ENCODE results near the gene TMEM225.
"Not testable (repeated sequence)": the region's sequence is repeated elsewhere in the genome, so short reads cannot be mapped to it uniquely, and the experiment has no call there.

TMEM225 gene

GRCh38 chr11:123899792-123900191 is 14.3 kb upstream of the TMEM225 start:
- POLR2A ChIA-PET: no interaction called here

GRCh38 chr11:123892031-123892430 is 6.6 kb upstream of the TMEM225 start:
- ChIA-PET CTCF (interaction anchor here (1.6 kb wide), 1 partner anchor 15 kb away, joined by 3 read pairs; no protein-coding TSS in a partner anchor), POLR2A (no interaction called here)
- TF ChIP-seq, protein P1, sequence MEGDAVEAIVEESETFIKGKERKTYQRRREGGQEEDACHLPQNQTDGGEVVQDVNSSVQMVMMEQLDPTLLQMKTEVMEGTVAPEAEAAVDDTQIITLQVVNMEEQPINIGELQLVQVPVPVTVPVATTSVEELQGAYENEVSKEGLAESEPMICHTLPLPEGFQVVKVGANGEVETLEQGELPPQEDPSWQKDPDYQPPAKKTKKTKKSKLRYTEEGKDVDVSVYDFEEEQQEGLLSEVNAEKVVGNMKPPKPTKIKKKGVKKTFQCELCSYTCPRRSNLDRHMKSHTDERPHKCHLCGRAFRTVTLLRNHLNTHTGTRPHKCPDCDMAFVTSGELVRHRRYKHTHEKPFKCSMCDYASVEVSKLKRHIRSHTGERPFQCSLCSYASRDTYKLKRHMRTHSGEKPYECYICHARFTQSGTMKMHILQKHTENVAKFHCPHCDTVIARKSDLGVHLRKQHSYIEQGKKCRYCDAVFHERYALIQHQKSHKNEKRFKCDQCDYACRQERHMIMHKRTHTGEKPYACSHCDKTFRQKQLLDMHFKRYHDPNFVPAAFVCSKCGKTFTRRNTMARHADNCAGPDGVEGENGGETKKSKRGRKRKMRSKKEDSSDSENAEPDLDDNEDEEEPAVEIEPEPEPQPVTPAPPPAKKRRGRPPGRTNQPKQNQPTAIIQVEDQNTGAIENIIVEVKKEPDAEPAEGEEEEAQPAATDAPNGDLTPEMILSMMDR (IDR thresholded peaks at IDR 0.05; ENCODE audit: control extremely low read depth, extremely low read depth, low read depth, missing control alignments): no peak
- DNase-seq (ENCODE audit: extremely low spot score): no peak

More at GRCh38 chr11:123899792-123900191, 14.3 kb upstream of the TMEM225 start:
- CTCF ChIA-PET: interaction anchor here (1.0 to 1.7 kb wide), 3 partner anchors 8 to 59 kb away, joined by 3 to 5 read pairs (median 3); no protein-coding TSS in a partner anchor
- TF ChIP-seq, protein P1 (IDR thresholded peaks at IDR 0.05; ENCODE audit: control extremely low read depth, extremely low read depth, low read depth, missing control alignments): no peak
- no peak for DNase-seq (ENCODE audit: extremely low spot score)

DNA sequence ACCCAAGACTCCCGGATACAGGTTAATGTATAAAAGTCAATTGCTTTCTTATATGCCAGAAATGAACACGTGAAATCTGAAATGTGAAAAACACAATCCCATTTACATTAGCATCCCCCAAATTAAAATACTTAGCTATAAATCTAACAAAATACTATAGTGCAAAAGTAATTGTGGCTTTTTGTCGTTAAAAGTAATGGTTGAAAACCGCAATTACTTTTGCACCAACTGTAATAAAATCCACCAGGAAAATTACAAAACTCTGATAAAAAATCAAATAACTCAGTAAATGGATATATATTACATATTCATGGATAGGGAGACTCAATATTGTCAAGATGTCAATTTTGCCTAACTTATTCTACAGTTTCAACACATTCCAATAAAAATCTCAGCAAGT is 4.6 kb downstream of the TMEM225 start:
- POLR2A ChIA-PET: no interaction called here
- TF ChIP-seq, protein P1 (IDR thresholded peaks at IDR 0.05; ENCODE audit: control extremely low read depth, extremely low read depth, low read depth, missing control alignments): no peak
- DNase-seq (ENCODE audit: extremely low spot score): no peak
- CTCF ChIA-PET: no interaction called here

DNA sequence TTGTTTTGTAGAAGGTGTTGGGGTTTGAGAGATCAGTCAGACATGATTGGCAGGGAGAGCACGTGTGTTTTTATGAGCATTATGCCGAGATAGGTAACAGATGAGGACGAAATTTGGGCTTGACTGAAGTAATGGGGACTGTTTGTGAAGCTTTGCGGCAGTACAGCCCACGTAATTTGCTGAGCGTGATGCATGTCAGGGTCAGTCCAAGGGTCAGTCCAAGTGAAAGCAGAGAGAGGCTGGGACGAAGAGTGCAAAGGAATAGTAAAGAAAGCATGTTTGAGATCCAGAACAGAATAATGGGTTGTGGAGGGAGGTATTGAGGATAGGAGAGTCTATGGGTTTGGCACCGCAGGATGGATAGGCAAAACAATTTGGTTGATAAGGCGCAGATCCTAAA is 17.7 kb downstream of the TMEM225 start:
- POLR2A ChIA-PET, CTCF ChIA-PET: not testable (repeated sequence)

GRCh38 chr11:123865293-123865692 is 20.2 kb downstream of the TMEM225 start:
- CTCF ChIA-PET; DNase-seq (ENCODE audit: extremely low spot score); POLR2A ChIA-PET: not testable (repeated sequence)

More for the DNA sequence above, 17.7 kb downstream of the TMEM225 start:
- not testable (repeated sequence) for DNase-seq (ENCODE audit: extremely low spot score)

- no peak for DNase-seq (ENCODE audit: extremely low spot score)
- ChIA-PET POLR2A (no interaction called here), CTCF (no interaction called here)
- TF ChIP-seq, protein P1 (IDR thresholded peaks at IDR 0.05; ENCODE audit: control extremely low read depth, extremely low read depth, low read depth, missing control alignments): no peak
Measured at GRCh38 chr11:123859731-123860130, 25.7 kb downstream of the TMEM225 start.

DNA sequence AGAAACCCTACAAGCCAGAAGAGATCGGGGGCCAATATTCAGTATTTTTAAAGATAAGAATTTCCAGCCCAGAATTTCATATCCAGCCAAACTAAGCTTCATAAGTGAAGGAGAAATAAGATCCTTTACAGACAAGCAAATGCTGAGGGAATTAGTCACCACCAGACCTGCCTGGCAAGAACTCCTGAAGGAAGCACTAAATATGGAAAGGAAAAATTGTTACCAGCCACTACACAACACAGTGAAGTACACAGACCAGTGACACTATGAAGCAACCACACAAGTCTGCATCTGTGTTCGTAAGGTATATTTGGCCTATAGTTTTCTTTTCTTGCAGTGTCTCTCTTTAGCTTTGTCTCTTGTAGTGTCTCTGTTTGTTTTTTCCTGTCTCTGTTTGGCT is 29.0 kb downstream of the TMEM225 start:
- TF ChIP-seq, protein P1 (IDR thresholded peaks at IDR 0.05; ENCODE audit: control extremely low read depth, extremely low read depth, low read depth, missing control alignments): no peak
- ChIA-PET CTCF (no interaction called here), POLR2A (no interaction called here)
- no peak for DNase-seq (ENCODE audit: extremely low spot score)

DNA sequence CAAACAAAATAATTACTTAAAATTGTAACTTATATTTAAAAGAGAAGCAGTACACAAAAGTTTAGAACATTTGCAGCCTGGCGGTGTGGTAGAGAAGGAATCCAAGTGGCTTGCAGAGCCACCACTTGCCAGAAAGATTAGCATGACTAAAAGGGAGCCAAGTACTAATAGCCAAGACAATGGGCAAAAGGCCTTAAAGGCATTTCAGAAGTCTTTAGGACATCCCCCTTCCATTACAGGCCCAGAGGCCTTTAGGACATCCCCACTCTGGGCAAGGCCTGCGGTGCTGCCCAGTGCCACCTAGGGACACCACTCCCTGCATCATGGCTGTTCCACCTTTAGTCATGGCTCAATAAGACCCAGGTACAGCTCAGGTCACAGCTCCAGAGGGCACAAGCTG is 32.4 kb downstream of the TMEM225 start:
- POLR2A ChIA-PET: no interaction called here
- no peak for DNase-seq (ENCODE audit: extremely low spot score)
- TF ChIP-seq, protein P1 (IDR thresholded peaks at IDR 0.05; ENCODE audit: control extremely low read depth, extremely low read depth, low read depth, missing control alignments): no peak

More for the DNA sequence above, 32.4 kb downstream of the TMEM225 start:
- CTCF ChIA-PET: no interaction called here

Data from GM10248 (cell line).